ENCODE data around the gene PDE1C. TPM values are rescaled to one million over a fixed set of nuclear protein-coding genes. Genes with fewer than 3 reads are reported as not detected.

The PDE1C gene
- total and polyA plus RNA-seq, 2 donors (not counting 1 experiment from before 2014, with no cell fraction given), result 16.6 to 27.6 TPM

DNA sequence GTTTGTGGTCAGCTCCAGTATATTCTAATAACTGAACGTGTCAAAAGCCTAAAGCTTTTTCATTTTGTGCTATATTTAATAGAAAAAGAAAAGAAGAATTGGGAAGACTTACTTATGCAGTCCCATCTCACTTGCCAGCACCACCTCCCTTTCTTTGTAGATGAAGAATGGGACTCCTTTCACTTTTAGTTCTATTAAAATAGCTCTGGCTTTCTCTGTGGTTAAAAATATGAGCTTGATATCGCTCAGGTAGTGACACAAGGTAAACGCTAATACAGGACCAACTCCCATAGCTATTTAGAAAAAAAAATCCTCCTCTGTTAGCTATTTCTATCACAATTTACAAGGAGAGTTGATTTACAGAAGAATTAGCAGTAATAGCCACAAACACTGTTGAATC lies 176.8 kb downstream of the PDE1C start:
- Histone ChIP-seq H3K4me3 (replicated peaks in 1 of 4; ENCODE audit: control extremely low read depth in 1 of 4, insufficient read depth in 1 of 4, low read depth in 3 of 4, low read length in 4 of 4) (no peak overlapping the region), H3K9me3 (ENCODE audit: control insufficient read depth, insufficient read depth, low read depth, low read length) (no peaks in the 10 kb centered on the region), H3K79me2 (ENCODE audit: control insufficient read depth, insufficient read depth, low read length) (no peaks in the 10 kb centered on the region), H3K27ac (ENCODE audit: insufficient read depth, low read length) (no peak overlapping the region), H4K20me1 (ENCODE audit: control insufficient read depth, extremely low read depth, insufficient read depth, low read length) (no peaks in the 10 kb centered on the region), H3K27me3 (ENCODE audit: control insufficient read depth, insufficient read depth, low read length) (no peaks in the 10 kb centered on the region), H2AFZ (ENCODE audit: low read length) (no peak overlapping the region), H3K36me3 (ENCODE audit: control insufficient read depth, insufficient read depth, low read length) (no peaks in the 10 kb centered on the region), H3K9ac (ENCODE audit: insufficient read depth, low read length) (no peak overlapping the region), H3K4me1 (ENCODE audit: control insufficient read depth, extremely low read depth, insufficient read depth, low read length) (no peaks in the 10 kb centered on the region), H3K4me2 (ENCODE audit: extremely low read depth, insufficient read depth, low read length) (no peak overlapping the region)
- TF ChIP-seq EZH2 (IDR thresholded peaks at IDR 0.05; ENCODE audit: low read length, missing control alignments), result no peak
- TF ChIP-seq, protein P1, sequence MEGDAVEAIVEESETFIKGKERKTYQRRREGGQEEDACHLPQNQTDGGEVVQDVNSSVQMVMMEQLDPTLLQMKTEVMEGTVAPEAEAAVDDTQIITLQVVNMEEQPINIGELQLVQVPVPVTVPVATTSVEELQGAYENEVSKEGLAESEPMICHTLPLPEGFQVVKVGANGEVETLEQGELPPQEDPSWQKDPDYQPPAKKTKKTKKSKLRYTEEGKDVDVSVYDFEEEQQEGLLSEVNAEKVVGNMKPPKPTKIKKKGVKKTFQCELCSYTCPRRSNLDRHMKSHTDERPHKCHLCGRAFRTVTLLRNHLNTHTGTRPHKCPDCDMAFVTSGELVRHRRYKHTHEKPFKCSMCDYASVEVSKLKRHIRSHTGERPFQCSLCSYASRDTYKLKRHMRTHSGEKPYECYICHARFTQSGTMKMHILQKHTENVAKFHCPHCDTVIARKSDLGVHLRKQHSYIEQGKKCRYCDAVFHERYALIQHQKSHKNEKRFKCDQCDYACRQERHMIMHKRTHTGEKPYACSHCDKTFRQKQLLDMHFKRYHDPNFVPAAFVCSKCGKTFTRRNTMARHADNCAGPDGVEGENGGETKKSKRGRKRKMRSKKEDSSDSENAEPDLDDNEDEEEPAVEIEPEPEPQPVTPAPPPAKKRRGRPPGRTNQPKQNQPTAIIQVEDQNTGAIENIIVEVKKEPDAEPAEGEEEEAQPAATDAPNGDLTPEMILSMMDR (conservative IDR thresholded peaks at IDR 0.05 in 1 of 2, IDR thresholded peaks at IDR 0.05 in 1 of 2; ENCODE audit: low read depth in 1 of 2, low read length in 2 of 2), result no peak
- DNase-seq (ENCODE audit: low read depth in 2 of 2), result no peak

GRCh38 chr7:31892099-31892829 lies 177.9 kb downstream of the PDE1C start:
- H3K79me2 ChIP-seq (ENCODE audit: control insufficient read depth, insufficient read depth, low read length), result no peaks in the 10 kb centered on the region
- H4K20me1 ChIP-seq (ENCODE audit: control insufficient read depth, extremely low read depth, insufficient read depth, low read length), result no peaks in the 10 kb centered on the region
- H3K9me3 ChIP-seq (ENCODE audit: control insufficient read depth, insufficient read depth, low read depth, low read length), result no peaks in the 10 kb centered on the region
- H3K4me2 ChIP-seq (ENCODE audit: extremely low read depth, insufficient read depth, low read length), result no peak overlapping the region
- TF ChIP-seq, protein P1 (conservative IDR thresholded peaks at IDR 0.05 in 1 of 2, IDR thresholded peaks at IDR 0.05 in 1 of 2; ENCODE audit: low read depth in 1 of 2, low read length in 2 of 2), result no peak
- no peak for TF ChIP-seq EZH2 (IDR thresholded peaks at IDR 0.05; ENCODE audit: low read length, missing control alignments)
- no peaks in the 10 kb centered on the region for H3K36me3 ChIP-seq (ENCODE audit: control insufficient read depth, insufficient read depth, low read length)
- DNase-seq (ENCODE audit: low read depth in 2 of 2), result no peak
- H3K27me3 ChIP-seq (ENCODE audit: control insufficient read depth, insufficient read depth, low read length), result no peaks in the 10 kb centered on the region
- H3K4me3 ChIP-seq (replicated peaks in 1 of 4; ENCODE audit: control extremely low read depth in 1 of 4, insufficient read depth in 1 of 4, low read depth in 3 of 4, low read length in 4 of 4), result no peak overlapping the region
- no peak overlapping the region for H3K27ac ChIP-seq (ENCODE audit: insufficient read depth, low read length)
- H3K9ac ChIP-seq (ENCODE audit: insufficient read depth, low read length), result no peak overlapping the region
- no peaks in the 10 kb centered on the region for H3K4me1 ChIP-seq (ENCODE audit: control insufficient read depth, extremely low read depth, insufficient read depth, low read length)
- H2AFZ ChIP-seq (ENCODE audit: low read length), result no peak overlapping the region

DNA sequence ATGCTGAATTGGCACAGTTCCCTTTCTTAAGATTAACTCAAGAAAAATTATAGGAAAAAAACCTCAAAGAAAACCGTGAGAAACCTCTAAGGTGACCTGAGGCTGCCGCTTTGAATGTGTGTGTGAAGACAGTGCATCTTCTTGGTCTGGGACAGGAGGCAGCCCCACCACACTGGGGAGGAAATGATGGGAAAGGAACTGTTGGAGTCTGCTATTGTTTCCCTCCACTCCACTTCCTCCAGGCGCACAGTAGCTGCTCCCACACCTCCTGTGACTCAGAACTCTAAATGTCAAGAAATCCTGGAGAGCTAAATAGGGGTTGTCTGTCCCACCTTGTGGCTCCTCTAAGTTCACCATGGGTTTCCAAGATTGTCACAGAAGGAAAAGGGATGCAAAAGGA lies 179.4 kb downstream of the PDE1C start:
- Histone ChIP-seq H3K79me2 (ENCODE audit: control insufficient read depth, insufficient read depth, low read length) (no peaks in the 10 kb centered on the region), H3K4me2 (ENCODE audit: extremely low read depth, insufficient read depth, low read length) (no peak overlapping the region), H4K20me1 (ENCODE audit: control insufficient read depth, extremely low read depth, insufficient read depth, low read length) (no peaks in the 10 kb centered on the region), H3K36me3 (ENCODE audit: control insufficient read depth, insufficient read depth, low read length) (no peaks in the 10 kb centered on the region), H3K9me3 (ENCODE audit: control insufficient read depth, insufficient read depth, low read depth, low read length) (no peaks in the 10 kb centered on the region), H3K27me3 (ENCODE audit: control insufficient read depth, insufficient read depth, low read length) (no peaks in the 10 kb centered on the region), H3K4me1 (ENCODE audit: control insufficient read depth, extremely low read depth, insufficient read depth, low read length) (no peaks in the 10 kb centered on the region), H3K9ac (ENCODE audit: insufficient read depth, low read length) (no peak overlapping the region), H3K27ac (ENCODE audit: insufficient read depth, low read length) (no peak overlapping the region), H3K4me3 (replicated peaks in 1 of 4; ENCODE audit: control extremely low read depth in 1 of 4, insufficient read depth in 1 of 4, low read depth in 3 of 4, low read length in 4 of 4) (no peak overlapping the region), H2AFZ (ENCODE audit: low read length) (no peak overlapping the region)
- no peak for DNase-seq (ENCODE audit: low read depth in 2 of 2)
- TF ChIP-seq, protein P1 (conservative IDR thresholded peaks at IDR 0.05 in 1 of 2, IDR thresholded peaks at IDR 0.05 in 1 of 2; ENCODE audit: low read depth in 1 of 2, low read length in 2 of 2), result no peak
- TF ChIP-seq EZH2 (IDR thresholded peaks at IDR 0.05; ENCODE audit: low read length, missing control alignments), result no peak
